Muscle of leg (tissue), 11 donors: ENCODE measurements around the gene TRPM3. TPM values are rescaled to one million over a fixed set of nuclear protein-coding genes. Genes with fewer than 3 reads are reported as not detected.

Source experiments
- DNase-seq: peaks from one replicate; pipeline ENCODE4 v3.0.0; 2013
- H3K27ac ChIP-seq: one replicate; pipeline ENCODE4 v1.5.1; 2013; ENCODE audit warnings: mild to moderate bottlenecking, low read length, control low read depth
- H3K27me3 ChIP-seq: one replicate; pipeline ENCODE4 v1.6.1; 2013; ENCODE audit warnings: low read length; ENCODE audit not compliant: control insufficient read depth, insufficient read depth
- H3K36me3 ChIP-seq: one replicate; pipeline ENCODE4 v1.6.1; 2013; ENCODE audit warnings: low read length; ENCODE audit not compliant: control insufficient read depth, insufficient read depth
- H3K4me1 ChIP-seq: one replicate; pipeline ENCODE4 v1.6.1; 2013; ENCODE audit warnings: low read length; ENCODE audit not compliant: control insufficient read depth, insufficient read depth
- H3K4me3 ChIP-seq: one replicate; pipeline ENCODE4 v1.5.1; 2013; ENCODE audit warnings: low read length, control low read depth
- H3K9me3 ChIP-seq: replicated peaks from 2 replicates; pipeline ENCODE4 v1.6.1; 2013; ENCODE audit warnings: low read depth, low read length; ENCODE audit not compliant: control insufficient read depth
- WGBS: methylation state at CpG from one replicate; pipeline ENCODE4 v1.1.5; 2013; ENCODE audit warnings: missing lambda C conversion rate; ENCODE audit not compliant: insufficient coverage; 5-methylcytosine and 5-hydroxymethylcytosine counted together
- polyA plus RNA-seq, 8 donors: library from polyadenylated mRNA; unstranded; fragments of 120-200 nt; gene quantifications; one replicate each; pipeline versions ENCODE4 v1.2.1 to v1.2.3, GENCODE V29; 2013; ENCODE audit warnings: inconsistent platforms in 1 of 8, low replicate concordance in 1 of 8; ENCODE audit not compliant: insufficient read length in 8 of 8, insufficient read depth in 1 of 8
- total RNA-seq: library from RNA; stranded (reverse); fragments of 120-200 nt; gene quantifications from one replicate; pipeline ENCODE4 v1.2.4, GENCODE V29; 2013

TRPM3 gene
- total and polyA plus RNA-seq, 9 donors, result 0.14 to 0.66 (median 0.31) TPM

GRCh38 chr9:70817311-70817710, 304.1 kb downstream of the TRPM3 start:
- no peak for DNase-seq
- no CpG with 5 or more reads among the region's 3 CpGs for WGBS

DNA sequence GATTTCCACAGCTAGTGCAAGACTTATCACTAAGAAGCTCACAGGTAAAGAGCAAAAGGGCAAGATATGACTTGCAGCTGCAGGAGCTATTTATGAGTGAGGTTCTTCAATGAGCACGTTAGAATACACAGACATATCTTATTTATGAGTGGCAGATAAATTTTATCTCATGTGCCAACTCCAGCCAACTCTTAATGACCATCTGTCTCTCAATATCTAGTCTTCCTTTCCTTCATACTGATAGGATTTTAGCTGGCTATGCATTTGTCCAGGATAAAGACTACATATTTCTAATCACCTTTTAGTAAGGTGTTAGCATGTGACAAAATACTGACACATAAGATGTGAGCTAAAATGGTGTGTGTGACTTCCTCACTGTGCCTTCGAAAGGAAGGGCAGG, 304.5 kb downstream of the TRPM3 start:
- Histone ChIP-seq H3K4me1 (no peaks in the 10 kb centered on the region), H3K27ac (no peak overlapping the region), H3K36me3 (no peaks in the 10 kb centered on the region), H3K27me3 (no peaks in the 10 kb centered on the region), H3K4me3 (no peak overlapping the region), H3K9me3 (no peaks in the 10 kb centered on the region)
- no CpG with 5 or more reads among the region's 2 CpGs for WGBS
- no peak for DNase-seq

More at GRCh38 chr9:70817311-70817710, 304.1 kb downstream of the TRPM3 start:
- H3K36me3 ChIP-seq, result no peaks in the 10 kb centered on the region
- no peaks in the 10 kb centered on the region for H3K27me3 ChIP-seq
- no peaks in the 10 kb centered on the region for H3K4me1 ChIP-seq
- H3K27ac ChIP-seq, result no peak overlapping the region
- H3K9me3 ChIP-seq, result no peaks in the 10 kb centered on the region
- no peak overlapping the region for H3K4me3 ChIP-seq

- no peaks in the 10 kb centered on the region for H3K4me1 ChIP-seq
- WGBS, result no CpG with 5 or more reads among the region's 1 CpG
Measured at GRCh38 chr9:70816316-70816715, 305.1 kb downstream of the TRPM3 start.

GRCh38 chr9:70814597-70814996, 306.8 kb downstream of the TRPM3 start:
- Histone ChIP-seq H3K36me3 (no peaks in the 10 kb centered on the region), H3K9me3 (no peaks in the 10 kb centered on the region), H3K4me3 (no peak overlapping the region), H3K27me3 (no peaks in the 10 kb centered on the region), H3K27ac (no peak overlapping the region), H3K4me1 (no peaks in the 10 kb centered on the region)
- DNase-seq, result no peak
- no CpG with 5 or more reads among the region's 2 CpGs for WGBS

More at GRCh38 chr9:70816316-70816715, 305.1 kb downstream of the TRPM3 start:
- Histone ChIP-seq H3K27me3 (no peaks in the 10 kb centered on the region), H3K36me3 (no peaks in the 10 kb centered on the region), H3K27ac (no peak overlapping the region), H3K4me3 (no peak overlapping the region), H3K9me3 (no peaks in the 10 kb centered on the region)
- peak; percentile 25 for DNase-seq

DNA sequence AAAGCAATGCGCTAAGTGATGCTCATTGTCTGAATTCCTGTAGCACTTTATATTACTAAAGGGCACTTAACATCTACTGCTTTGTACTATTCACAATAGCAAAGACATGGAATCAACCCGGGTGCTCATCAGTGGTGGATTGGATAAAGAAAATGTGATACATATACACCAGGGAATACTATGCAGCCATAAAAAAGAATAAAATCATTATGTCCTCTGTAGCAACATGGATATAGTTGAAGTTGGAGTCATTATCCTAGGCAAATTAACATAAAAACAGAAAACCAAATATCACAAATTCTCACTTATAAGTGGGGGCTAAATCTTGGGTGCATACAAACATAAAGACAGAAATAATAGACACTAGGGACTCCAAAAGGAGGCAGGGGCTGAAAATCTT, 308.3 kb downstream of the TRPM3 start:
- DNase-seq, result no peak
- no peak overlapping the region for H3K4me3 ChIP-seq
- no CpG with 5 or more reads among the region's 2 CpGs for WGBS
- no peaks in the 10 kb centered on the region for H3K9me3 ChIP-seq
- no peak overlapping the region for H3K27ac ChIP-seq
- H3K27me3 ChIP-seq, result no peaks in the 10 kb centered on the region
- no peaks in the 10 kb centered on the region for H3K4me1 ChIP-seq
- no peaks in the 10 kb centered on the region for H3K36me3 ChIP-seq

- Histone ChIP-seq H3K27me3 (no peaks in the 10 kb centered on the region), H3K36me3 (no peaks in the 10 kb centered on the region), H3K9me3 (no peaks in the 10 kb centered on the region), H3K4me3 (no peak overlapping the region), H3K4me1 (no peaks in the 10 kb centered on the region), H3K27ac (no peak overlapping the region)
- no CpG with 5 or more reads among the region's 1 CpG for WGBS
- DNase-seq, result no peak
Measured at GRCh38 chr9:70811638-70812037, 309.8 kb downstream of the TRPM3 start.

DNA sequence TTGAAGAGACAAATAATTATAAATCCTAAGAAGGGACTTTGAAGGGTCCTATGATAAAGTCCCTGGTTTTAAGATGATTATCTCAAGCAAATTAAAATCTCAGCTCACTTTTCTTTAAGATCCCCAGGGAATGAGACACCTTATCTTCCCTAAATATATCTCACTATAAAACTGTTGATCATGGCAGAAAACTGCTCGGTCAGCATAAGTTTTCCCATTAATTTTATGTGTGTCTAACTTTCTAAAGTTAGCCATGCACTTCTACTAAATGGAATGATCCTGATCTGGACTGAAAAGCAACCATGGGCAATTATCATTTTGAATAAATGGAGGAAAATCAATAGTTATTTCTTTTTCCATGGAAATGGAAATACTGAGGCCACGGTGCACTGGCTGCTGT, 314.5 kb downstream of the TRPM3 start:
- Histone ChIP-seq H3K27ac (no peak overlapping the region), H3K4me3 (no peak overlapping the region), H3K4me1 (peaks cover 5% of the 10 kb centered on the region), H3K36me3 (no peaks in the 10 kb centered on the region), H3K9me3 (no peaks in the 10 kb centered on the region), H3K27me3 (no peaks in the 10 kb centered on the region)
- no peak for DNase-seq
- no CpG with 5 or more reads among the region's 2 CpGs for WGBS

DNA sequence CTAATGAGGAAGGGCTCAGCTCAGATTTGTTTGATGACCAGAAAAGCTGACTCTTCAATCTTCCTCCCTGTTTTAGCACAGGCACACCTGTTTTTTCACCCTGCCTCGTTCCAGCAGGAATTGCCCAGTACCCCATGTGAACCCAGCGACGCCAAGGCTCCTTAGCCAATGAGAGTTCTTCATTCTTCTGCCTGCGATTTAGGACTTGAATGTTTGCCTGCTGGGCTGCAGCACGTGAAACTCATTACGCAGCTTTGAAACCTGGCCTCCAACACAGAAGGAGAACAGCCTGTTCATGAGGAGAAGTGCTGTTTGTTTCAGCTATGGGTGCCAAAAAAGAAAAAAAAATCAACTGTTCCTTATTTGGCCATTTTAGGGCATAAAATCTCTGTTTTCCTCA, 315.5 kb downstream of the TRPM3 start:
- H3K27me3 ChIP-seq, result no peaks in the 10 kb centered on the region
- no peak overlapping the region for H3K27ac ChIP-seq
- no peak overlapping the region for H3K4me3 ChIP-seq
- DNase-seq, result peak; percentile 88
- H3K9me3 ChIP-seq, result no peaks in the 10 kb centered on the region
- H3K36me3 ChIP-seq, result no peaks in the 10 kb centered on the region
- WGBS, result 22% methylated on average over 6 of the region's 6 CpGs
- H3K4me1 ChIP-seq, result peaks cover 5% of the 10 kb centered on the region

DNA sequence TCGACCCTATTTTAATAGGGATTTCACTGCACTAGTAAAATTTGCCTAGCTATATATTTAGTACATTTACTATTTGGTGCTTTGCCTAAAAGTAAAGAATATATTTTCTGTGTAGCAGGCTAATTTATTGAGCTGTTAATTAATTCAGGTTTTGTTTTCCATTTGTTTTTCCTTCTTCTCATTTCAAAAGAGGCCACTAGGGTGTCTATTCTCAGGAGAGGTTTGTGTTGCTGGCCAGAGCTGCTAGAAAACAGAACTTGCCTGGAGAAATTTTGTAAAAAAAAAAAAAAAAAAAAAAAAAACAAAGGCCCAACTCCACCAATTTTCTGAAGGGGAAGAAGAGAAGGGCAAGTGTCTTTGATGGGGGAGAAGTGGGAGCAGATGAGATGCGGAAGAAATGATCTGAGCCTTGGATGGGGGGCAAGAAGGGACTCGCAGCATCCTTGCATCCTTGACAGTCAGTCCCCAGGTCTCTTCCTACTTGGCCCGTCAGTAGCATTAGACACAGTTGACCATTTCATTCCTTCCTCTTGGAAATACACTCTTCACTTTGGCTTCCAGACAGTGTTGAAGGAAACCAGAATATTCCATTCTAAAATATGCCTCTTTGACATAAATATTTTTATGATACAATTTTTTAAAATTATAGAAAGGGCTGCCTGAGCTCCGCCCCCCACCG, 318.5 kb downstream of the TRPM3 start:
- WGBS, result 68% methylated on average over 2 of the region's 6 CpGs
- no peaks in the 10 kb centered on the region for H3K27me3 ChIP-seq
- H3K9me3 ChIP-seq, result no peaks in the 10 kb centered on the region
- H3K27ac ChIP-seq, result no peak overlapping the region
- no peak for DNase-seq
- peaks cover 5% of the 10 kb centered on the region for H3K4me1 ChIP-seq
- H3K4me3 ChIP-seq, result no peak overlapping the region
- no peaks in the 10 kb centered on the region for H3K36me3 ChIP-seq

DNA sequence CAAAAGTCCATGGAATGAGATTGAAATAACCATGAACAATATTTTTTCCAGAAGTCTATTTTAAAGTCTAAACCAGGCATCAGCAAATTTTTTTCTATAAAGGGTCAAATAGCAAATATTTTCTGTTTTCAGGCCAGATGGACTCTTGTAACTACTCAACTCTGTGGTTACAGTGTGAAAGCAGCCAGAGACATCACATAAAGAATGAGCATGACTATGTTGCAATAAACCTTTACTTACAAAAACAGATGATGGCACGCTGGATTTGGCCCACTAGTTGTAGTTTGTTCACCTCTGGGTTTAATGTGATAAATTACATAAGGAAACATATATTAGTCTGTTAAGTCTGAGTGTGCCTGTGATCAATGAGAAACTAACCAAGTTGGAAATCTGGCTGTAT, 319.2 kb downstream of the TRPM3 start:
- H3K9me3 ChIP-seq, result no peaks in the 10 kb centered on the region

More for the DNA sequence above, 319.2 kb downstream of the TRPM3 start:
- Histone ChIP-seq H3K27me3 (no peaks in the 10 kb centered on the region), H3K4me1 (peaks cover 5% of the 10 kb centered on the region), H3K36me3 (no peaks in the 10 kb centered on the region), H3K4me3 (no peak overlapping the region), H3K27ac (no peak overlapping the region)
- DNase-seq, result peak; percentile 16
- WGBS, result no CpG with 5 or more reads among the region's 1 CpG
